Keratinocyte (primary cell): Measurements from ENCODE around the gene ZNF407. TPM values are rescaled to one million over a fixed set of nuclear protein-coding genes. Genes with fewer than 3 reads are reported as not detected.

Source experiments
- DNase-seq: peaks from one replicate; pipeline ENCODE4 v3.0.0-alpha.2; 2011; ENCODE audit warnings: low read depth, missing footprints, low spot score
- FAIRE-seq: peaks from 2 replicates; lab custom pipeline; 2011; peaks lifted over from hg19 to GRCh38; lab: Jason Lieb, UNC
- H2AFZ ChIP-seq: 2 replicates; pipeline ENCODE4 v1.6.0; 2012; ENCODE audit warnings: low read length, control low read depth, inconsistent platforms; ENCODE audit not compliant: control insufficient read depth
- H3K27ac ChIP-seq: 2 replicates; pipeline ENCODE4 v1.5.1; 2011; ENCODE audit warnings: low read length; ENCODE audit not compliant: control insufficient read depth, insufficient read depth
- H3K27me3 ChIP-seq: 3 replicates; pipeline ENCODE4 v1.6.0; 2011; ENCODE audit warnings: low read length; ENCODE audit not compliant: control insufficient read depth, insufficient read depth; ENCODE audit errors: extremely low read depth
- H3K36me3 ChIP-seq, 2 experiments: 2 replicates in 1 of 2; 3 replicates in 1 of 2; pipeline ENCODE4 v1.5.1; 2011; ENCODE audit warnings: low read length in 2 of 2, mild to moderate bottlenecking in 1 of 2; ENCODE audit not compliant: control insufficient read depth in 2 of 2, insufficient read depth in 2 of 2; ENCODE audit errors: extremely low read depth in 1 of 2
- H3K4me1 ChIP-seq: 3 replicates; pipeline ENCODE4 v1.5.1; 2011; ENCODE audit warnings: low read length; ENCODE audit not compliant: control insufficient read depth, insufficient read depth; ENCODE audit errors: extremely low read depth
- H3K4me2 ChIP-seq: 3 replicates; pipeline ENCODE4 v1.6.0; 2011; ENCODE audit warnings: low read depth, low read length; ENCODE audit not compliant: control insufficient read depth, insufficient read depth; ENCODE audit errors: extremely low read depth
- H3K4me3 ChIP-seq, 3 experiments: fragments of 200-600 bp in 1 of 3; sonication (generic) in 1 of 3; 2 replicates in 2 of 3; 3 replicates in 1 of 3; pipeline ENCODE4 v1.5.1; 2011 to 2016; ENCODE audit warnings: low read length in 3 of 3, mild to moderate bottlenecking in 3 of 3, control low read depth in 2 of 3, inconsistent platforms in 1 of 3, low read depth in 1 of 3, mixed read lengths in 1 of 3, mixed run types in 1 of 3, moderate library complexity in 1 of 3; ENCODE audit not compliant: control insufficient read depth in 2 of 3, insufficient read depth in 2 of 3; ENCODE audit errors: extremely low read depth in 1 of 3
- H3K79me2 ChIP-seq: 2 replicates; pipeline ENCODE4 v1.6.0; 2012; ENCODE audit warnings: low read length; ENCODE audit not compliant: control insufficient read depth, insufficient read depth
- H3K9ac ChIP-seq: 3 replicates; pipeline ENCODE4 v1.6.0; 2011; ENCODE audit warnings: low read length; ENCODE audit not compliant: control insufficient read depth, insufficient read depth; ENCODE audit errors: extremely low read depth
- H3K9me1 ChIP-seq: 3 replicates; pipeline ENCODE4 v1.6.0; 2011; ENCODE audit warnings: low read length; ENCODE audit not compliant: control insufficient read depth, insufficient read depth; ENCODE audit errors: extremely low read depth
- H3K9me3 ChIP-seq: 2 replicates; pipeline ENCODE4 v1.5.1; 2012; ENCODE audit warnings: low read depth, low read length; ENCODE audit not compliant: control insufficient read depth
- H4K20me1 ChIP-seq: 3 replicates; pipeline ENCODE4 v1.6.0; 2011; ENCODE audit warnings: low read length; ENCODE audit not compliant: control insufficient read depth, insufficient read depth; ENCODE audit errors: extremely low read depth
- CTCF ChIP-seq, 3 experiments: IDR thresholded peaks in 1 of 3; conservative IDR thresholded peaks in 1 of 3; optimal IDR thresholded peaks in 1 of 3; 2 replicates in 2 of 3; 3 replicates in 1 of 3; pipeline versions ENCODE3 to v1.5.1; 2011; ENCODE audit warnings: low read length in 3 of 3, mild to moderate bottlenecking in 3 of 3, moderate library complexity in 2 of 3, control low read depth in 1 of 3, inconsistent platforms in 1 of 3; ENCODE audit not compliant: insufficient read depth in 2 of 3; ENCODE audit errors: extremely low read depth in 1 of 3
- EZH2 ChIP-seq: IDR thresholded peaks from one replicate; pipeline ENCODE4 v1.6.1; 2012; ENCODE audit warnings: inconsistent platforms, mild to moderate bottlenecking, low read length, moderate library complexity
- dilution Hi-C: fragments of 300-500 bp; cut with MboI; formaldehyde crosslinking; loops from one replicate; pipeline ENCODE4 v1.7.0; 2020; ENCODE audit warnings: low sequenced_read_pairs; ENCODE audit not compliant: extremely low pct_ligation_motif_present
- polyA plus RNA-seq, 5 experiments: library from polyadenylated mRNA; depleted of rRNA in 3 of 5; stranded (reverse) in 3 of 5; stranded (forward) in 1 of 5; unstranded in 1 of 5; fragments of >200 nt; gene quantifications; 1 replicate in 1 of 5; 2 replicates in 3 of 5; 3 replicates in 1 of 5; pipeline versions ENCODE4 v1.2.1 to v1.2.3, GENCODE V29; 2011 to 2012; ENCODE audit warnings: missing spikeins in 2 of 5, low read depth in 1 of 5, low replicate concordance in 1 of 5

Gene ZNF407
- polyA plus RNA-seq, 1 donor (not counting 4 experiments of a cell fraction or from before 2014, with no cell fraction given) = 3.8 TPM

GRCh38 chr18:74963820-74964446 lies 366.3 kb downstream of the ZNF407 start:
- TF ChIP-seq CTCF (optimal IDR thresholded peaks at IDR 0.05 in 1 of 3, IDR thresholded peaks at IDR 0.05 in 1 of 3, conservative IDR thresholded peaks at IDR 0.05 in 1 of 3; ENCODE audit: extremely low read depth in 1 of 3, insufficient read depth in 2 of 3, low read length in 3 of 3) = peak; percentile 31 to 54 (median 35)
- no peak for TF ChIP-seq EZH2
- FAIRE-seq (no peak), DNase-seq (peak; percentile 4)
- no peaks in the 10 kb centered on the region for H3K9me3 ChIP-seq
- H3K36me3 ChIP-seq = no peaks in the 10 kb centered on the region
- no peak overlapping the region for H3K4me3 ChIP-seq
- H3K9ac ChIP-seq = no peak overlapping the region
- no peaks in the 10 kb centered on the region for H3K79me2 ChIP-seq
- H3K27ac ChIP-seq = no peak overlapping the region
- no peak overlapping the region for H2AFZ ChIP-seq
- dilution Hi-C loops = no loop called here
- peaks cover 3% of the 10 kb centered on the region for H3K4me1 ChIP-seq
- H3K9me1 ChIP-seq = no peaks in the 10 kb centered on the region
- no peaks in the 10 kb centered on the region for H3K27me3 ChIP-seq
- H4K20me1 ChIP-seq = no peaks in the 10 kb centered on the region
- H3K4me2 ChIP-seq = no peak overlapping the region

GRCh38 chr18:74965682-74966081 lies 368.0 kb downstream of the ZNF407 start:
- FAIRE-seq (no peak), DNase-seq (no peak)
- dilution Hi-C loops = no loop called here
- no peak for TF ChIP-seq CTCF (optimal IDR thresholded peaks at IDR 0.05 in 1 of 3, IDR thresholded peaks at IDR 0.05 in 1 of 3, conservative IDR thresholded peaks at IDR 0.05 in 1 of 3; ENCODE audit: extremely low read depth in 1 of 3, insufficient read depth in 2 of 3, low read length in 3 of 3)
- TF ChIP-seq EZH2 = no peak
- no peaks in the 10 kb centered on the region for H3K36me3 ChIP-seq
- no peak overlapping the region for H3K4me3 ChIP-seq
- H3K9ac ChIP-seq = no peak overlapping the region
- H3K9me1 ChIP-seq = no peaks in the 10 kb centered on the region
- no peak overlapping the region for H2AFZ ChIP-seq
- no peak overlapping the region for H3K27ac ChIP-seq
- H3K79me2 ChIP-seq = no peaks in the 10 kb centered on the region
- H4K20me1 ChIP-seq = no peaks in the 10 kb centered on the region
- H3K4me1 ChIP-seq = peaks cover 3% of the 10 kb centered on the region
- H3K27me3 ChIP-seq = no peaks in the 10 kb centered on the region
- H3K9me3 ChIP-seq = no peaks in the 10 kb centered on the region
- no peak overlapping the region for H3K4me2 ChIP-seq
